ENCODE measurements around the gene CDYL2. TPM values are rescaled to one million over a fixed set of nuclear protein-coding genes. Genes with fewer than 3 reads are reported as not detected.
"Not testable (repeated sequence)": the region's sequence is repeated elsewhere in the genome, so short reads cannot be mapped to it uniquely, and the experiment has no call there.

CDYL2 gene
- total and polyA plus RNA-seq, 4 donors: 0.84 to 4.1 (median 2.3) TPM

DNA sequence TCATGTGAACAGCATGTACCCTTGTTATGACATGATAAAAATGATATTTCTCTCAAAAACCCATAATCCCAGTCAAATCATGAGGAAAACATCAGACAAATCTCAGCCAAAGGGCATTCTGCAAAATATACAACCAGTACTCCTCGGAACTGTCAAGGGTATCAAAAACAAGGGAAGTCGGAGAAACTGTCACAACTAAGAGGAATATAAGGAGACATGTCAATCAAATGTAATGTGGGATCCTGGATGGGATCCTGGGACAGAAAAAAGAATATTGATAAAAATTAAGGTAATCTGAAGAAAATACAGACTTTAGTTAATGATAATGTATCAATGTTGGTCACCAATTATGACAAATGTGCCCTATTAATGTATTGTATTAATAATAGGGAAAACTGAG, 15.6 kb upstream of the CDYL2 start:
- Histone ChIP-seq H3K27me3 (ENCODE audit: control insufficient read depth in 4 of 4, insufficient read depth in 4 of 4, low read length in 3 of 4) (no peaks in the 10 kb centered on the region), H3K36me3 (ENCODE audit: control insufficient read depth in 4 of 4, insufficient read depth in 3 of 4, low read depth in 1 of 4, low read length in 3 of 4) (no peaks in the 10 kb centered on the region), H3K4me1 (ENCODE audit: control insufficient read depth in 4 of 4, insufficient read depth in 4 of 4, low read length in 3 of 4) (peaks cover 0 to 4% (median 0%) of the 10 kb centered on the region in 4 donors), H3K9me3 (ENCODE audit: control insufficient read depth in 4 of 4, low read length in 3 of 4) (peaks cover 0 to 2% (median 0%) of the 10 kb centered on the region in 4 donors), H3K4me3 (ENCODE audit: low read depth in 1 of 3, low read length in 3 of 3) (no peak overlapping the region), H3K27ac (ENCODE audit: low read depth in 1 of 2, low read length in 2 of 2) (no peak overlapping the region), H3K9ac (ENCODE audit: low read depth in 1 of 2, low read length in 2 of 2) (no peak overlapping the region)
- WGBS: 89% methylated on average over 2 of the region's 2 CpGs
- TF ChIP-seq, protein P1, sequence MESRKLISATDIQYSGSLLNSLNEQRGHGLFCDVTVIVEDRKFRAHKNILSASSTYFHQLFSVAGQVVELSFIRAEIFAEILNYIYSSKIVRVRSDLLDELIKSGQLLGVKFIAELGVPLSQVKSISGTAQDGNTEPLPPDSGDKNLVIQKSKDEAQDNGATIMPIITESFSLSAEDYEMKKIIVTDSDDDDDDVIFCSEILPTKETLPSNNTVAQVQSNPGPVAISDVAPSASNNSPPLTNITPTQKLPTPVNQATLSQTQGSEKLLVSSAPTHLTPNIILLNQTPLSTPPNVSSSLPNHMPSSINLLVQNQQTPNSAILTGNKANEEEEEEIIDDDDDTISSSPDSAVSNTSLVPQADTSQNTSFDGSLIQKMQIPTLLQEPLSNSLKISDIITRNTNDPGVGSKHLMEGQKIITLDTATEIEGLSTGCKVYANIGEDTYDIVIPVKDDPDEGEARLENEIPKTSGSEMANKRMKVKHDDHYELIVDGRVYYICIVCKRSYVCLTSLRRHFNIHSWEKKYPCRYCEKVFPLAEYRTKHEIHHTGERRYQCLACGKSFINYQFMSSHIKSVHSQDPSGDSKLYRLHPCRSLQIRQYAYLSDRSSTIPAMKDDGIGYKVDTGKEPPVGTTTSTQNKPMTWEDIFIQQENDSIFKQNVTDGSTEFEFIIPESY (IDR thresholded peaks at IDR 0.05): no peak
- TF ChIP-seq JUND (IDR thresholded peaks at IDR 0.05): no peak
- DNase-seq (ENCODE audit: low spot score): no peak

DNA sequence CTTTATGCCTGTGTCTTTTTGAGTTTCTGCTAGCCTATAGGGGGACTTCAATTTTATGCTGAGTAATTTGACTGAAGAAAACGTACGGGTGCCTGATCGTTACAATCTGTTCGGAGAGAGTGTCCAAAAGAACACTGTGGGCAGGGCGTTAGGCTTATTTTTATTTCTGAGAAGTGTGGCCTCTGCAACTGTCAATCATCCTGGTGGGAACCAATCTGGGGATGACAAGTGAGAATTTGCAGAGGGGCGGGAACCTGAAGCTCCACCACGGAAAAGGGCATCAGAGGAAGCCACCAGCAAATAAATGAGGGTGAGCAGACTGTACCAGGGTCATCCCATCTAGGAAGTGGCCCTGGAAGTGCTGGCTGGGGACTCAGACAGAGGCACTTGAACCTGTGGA, 12.0 kb upstream of the CDYL2 start:
- Histone ChIP-seq H3K9ac (ENCODE audit: low read depth in 1 of 2, low read length in 2 of 2) (no peak overlapping the region), H3K27me3 (ENCODE audit: control insufficient read depth in 4 of 4, insufficient read depth in 4 of 4, low read length in 3 of 4) (no peaks in the 10 kb centered on the region), H3K27ac (ENCODE audit: low read depth in 1 of 2, low read length in 2 of 2) (no peak overlapping the region), H3K36me3 (ENCODE audit: control insufficient read depth in 4 of 4, insufficient read depth in 3 of 4, low read depth in 1 of 4, low read length in 3 of 4) (no peaks in the 10 kb centered on the region), H3K4me1 (ENCODE audit: control insufficient read depth in 4 of 4, insufficient read depth in 4 of 4, low read length in 3 of 4) (no peaks in the 10 kb centered on the region), H3K9me3 (ENCODE audit: control insufficient read depth in 4 of 4, low read length in 3 of 4) (peaks cover 0 to 2% (median 0%) of the 10 kb centered on the region in 4 donors), H3K4me3 (ENCODE audit: low read depth in 1 of 3, low read length in 3 of 3) (no peak overlapping the region)
- no peak for DNase-seq (ENCODE audit: low spot score)
- TF ChIP-seq, protein P1 (IDR thresholded peaks at IDR 0.05): no peak
- TF ChIP-seq RAD21 (IDR thresholded peaks at IDR 0.05): no peak
- TF ChIP-seq GABPA (IDR thresholded peaks at IDR 0.05 in 1 of 2, conservative IDR thresholded peaks at IDR 0.05 in 1 of 2): no peak
- no peak for TF ChIP-seq TAF1 (conservative IDR thresholded peaks at IDR 0.05)
- TF ChIP-seq FOXA1 (IDR thresholded peaks at IDR 0.05): no peak
- TF ChIP-seq, protein P2, sequence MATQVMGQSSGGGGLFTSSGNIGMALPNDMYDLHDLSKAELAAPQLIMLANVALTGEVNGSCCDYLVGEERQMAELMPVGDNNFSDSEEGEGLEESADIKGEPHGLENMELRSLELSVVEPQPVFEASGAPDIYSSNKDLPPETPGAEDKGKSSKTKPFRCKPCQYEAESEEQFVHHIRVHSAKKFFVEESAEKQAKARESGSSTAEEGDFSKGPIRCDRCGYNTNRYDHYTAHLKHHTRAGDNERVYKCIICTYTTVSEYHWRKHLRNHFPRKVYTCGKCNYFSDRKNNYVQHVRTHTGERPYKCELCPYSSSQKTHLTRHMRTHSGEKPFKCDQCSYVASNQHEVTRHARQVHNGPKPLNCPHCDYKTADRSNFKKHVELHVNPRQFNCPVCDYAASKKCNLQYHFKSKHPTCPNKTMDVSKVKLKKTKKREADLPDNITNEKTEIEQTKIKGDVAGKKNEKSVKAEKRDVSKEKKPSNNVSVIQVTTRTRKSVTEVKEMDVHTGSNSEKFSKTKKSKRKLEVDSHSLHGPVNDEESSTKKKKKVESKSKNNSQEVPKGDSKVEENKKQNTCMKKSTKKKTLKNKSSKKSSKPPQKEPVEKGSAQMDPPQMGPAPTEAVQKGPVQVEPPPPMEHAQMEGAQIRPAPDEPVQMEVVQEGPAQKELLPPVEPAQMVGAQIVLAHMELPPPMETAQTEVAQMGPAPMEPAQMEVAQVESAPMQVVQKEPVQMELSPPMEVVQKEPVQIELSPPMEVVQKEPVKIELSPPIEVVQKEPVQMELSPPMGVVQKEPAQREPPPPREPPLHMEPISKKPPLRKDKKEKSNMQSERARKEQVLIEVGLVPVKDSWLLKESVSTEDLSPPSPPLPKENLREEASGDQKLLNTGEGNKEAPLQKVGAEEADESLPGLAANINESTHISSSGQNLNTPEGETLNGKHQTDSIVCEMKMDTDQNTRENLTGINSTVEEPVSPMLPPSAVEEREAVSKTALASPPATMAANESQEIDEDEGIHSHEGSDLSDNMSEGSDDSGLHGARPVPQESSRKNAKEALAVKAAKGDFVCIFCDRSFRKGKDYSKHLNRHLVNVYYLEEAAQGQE (IDR thresholded peaks at IDR 0.05): no peak
- TF ChIP-seq, protein P3, sequence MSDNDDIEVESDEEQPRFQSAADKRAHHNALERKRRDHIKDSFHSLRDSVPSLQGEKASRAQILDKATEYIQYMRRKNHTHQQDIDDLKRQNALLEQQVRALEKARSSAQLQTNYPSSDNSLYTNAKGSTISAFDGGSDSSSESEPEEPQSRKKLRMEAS (IDR thresholded peaks at IDR 0.05): no peak
- no peak for TF ChIP-seq HNF4G (IDR thresholded peaks at IDR 0.05)
- TF ChIP-seq HNF4A (conservative IDR thresholded peaks at IDR 0.05): no peak
- TF ChIP-seq YY1 (IDR thresholded peaks at IDR 0.05): no peak
- no peak for TF ChIP-seq RXRA (IDR thresholded peaks at IDR 0.05)
- TF ChIP-seq, protein P4, sequence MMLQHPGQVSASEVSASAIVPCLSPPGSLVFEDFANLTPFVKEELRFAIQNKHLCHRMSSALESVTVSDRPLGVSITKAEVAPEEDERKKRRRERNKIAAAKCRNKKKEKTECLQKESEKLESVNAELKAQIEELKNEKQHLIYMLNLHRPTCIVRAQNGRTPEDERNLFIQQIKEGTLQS (IDR thresholded peaks at IDR 0.05): no peak
- TF ChIP-seq SP1 (IDR thresholded peaks at IDR 0.05): no peak
- TF ChIP-seq, protein P5, sequence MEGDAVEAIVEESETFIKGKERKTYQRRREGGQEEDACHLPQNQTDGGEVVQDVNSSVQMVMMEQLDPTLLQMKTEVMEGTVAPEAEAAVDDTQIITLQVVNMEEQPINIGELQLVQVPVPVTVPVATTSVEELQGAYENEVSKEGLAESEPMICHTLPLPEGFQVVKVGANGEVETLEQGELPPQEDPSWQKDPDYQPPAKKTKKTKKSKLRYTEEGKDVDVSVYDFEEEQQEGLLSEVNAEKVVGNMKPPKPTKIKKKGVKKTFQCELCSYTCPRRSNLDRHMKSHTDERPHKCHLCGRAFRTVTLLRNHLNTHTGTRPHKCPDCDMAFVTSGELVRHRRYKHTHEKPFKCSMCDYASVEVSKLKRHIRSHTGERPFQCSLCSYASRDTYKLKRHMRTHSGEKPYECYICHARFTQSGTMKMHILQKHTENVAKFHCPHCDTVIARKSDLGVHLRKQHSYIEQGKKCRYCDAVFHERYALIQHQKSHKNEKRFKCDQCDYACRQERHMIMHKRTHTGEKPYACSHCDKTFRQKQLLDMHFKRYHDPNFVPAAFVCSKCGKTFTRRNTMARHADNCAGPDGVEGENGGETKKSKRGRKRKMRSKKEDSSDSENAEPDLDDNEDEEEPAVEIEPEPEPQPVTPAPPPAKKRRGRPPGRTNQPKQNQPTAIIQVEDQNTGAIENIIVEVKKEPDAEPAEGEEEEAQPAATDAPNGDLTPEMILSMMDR (IDR thresholded peaks at IDR 0.05; ENCODE audit: low read depth, low read length, missing input control): no peak
- no peak for TF ChIP-seq JUND (IDR thresholded peaks at IDR 0.05)
- 80% methylated on average over 7 of the region's 7 CpGs for WGBS

DNA sequence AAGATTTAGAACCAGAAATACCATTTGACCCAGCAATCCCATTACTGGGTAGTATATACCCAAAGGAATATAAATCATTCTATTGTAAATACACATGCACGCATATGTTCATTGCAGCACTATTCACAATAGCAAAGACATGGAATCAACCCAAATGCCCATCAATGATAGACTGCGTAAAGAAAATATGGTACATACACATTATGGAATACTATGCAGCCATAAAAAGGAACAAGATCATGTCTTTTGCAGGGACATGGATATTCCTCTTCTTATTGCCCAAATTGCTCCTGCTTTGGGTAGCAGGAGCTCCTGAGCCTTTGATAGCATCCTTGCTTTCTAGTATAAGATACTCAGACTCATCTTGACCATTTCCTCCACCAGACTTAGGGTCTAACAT, 10.9 kb upstream of the CDYL2 start:
- 97% methylated on average over 2 of the region's 2 CpGs for WGBS
- not testable (repeated sequence) for H3K4me1 ChIP-seq (ENCODE audit: control insufficient read depth in 4 of 4, insufficient read depth in 4 of 4, low read length in 3 of 4); H3K9me3 ChIP-seq (ENCODE audit: control insufficient read depth in 4 of 4, low read length in 3 of 4); H3K4me3 ChIP-seq (ENCODE audit: low read depth in 1 of 3, low read length in 3 of 3); H3K27me3 ChIP-seq (ENCODE audit: control insufficient read depth in 4 of 4, insufficient read depth in 4 of 4, low read length in 3 of 4); DNase-seq (ENCODE audit: low spot score); H3K27ac ChIP-seq (ENCODE audit: low read depth in 1 of 2, low read length in 2 of 2); H3K9ac ChIP-seq (ENCODE audit: low read depth in 1 of 2, low read length in 2 of 2); H3K36me3 ChIP-seq (ENCODE audit: control insufficient read depth in 4 of 4, insufficient read depth in 3 of 4, low read depth in 1 of 4, low read length in 3 of 4)

All from liver (tissue), 9 donors.